Cerebellar cortex (tissue), 1 donor: ENCODE data around the gene MAD1L1.
"Not testable (repeated sequence)": the region's sequence is repeated elsewhere in the genome, so short reads cannot be mapped to it uniquely, and the experiment has no call there.

Source experiments
- DNase-seq: peaks from one replicate; pipeline ENCODE4 v3.0.0-alpha.2; 2015; ENCODE audit warnings: low spot score

MAD1L1 gene

DNA sequence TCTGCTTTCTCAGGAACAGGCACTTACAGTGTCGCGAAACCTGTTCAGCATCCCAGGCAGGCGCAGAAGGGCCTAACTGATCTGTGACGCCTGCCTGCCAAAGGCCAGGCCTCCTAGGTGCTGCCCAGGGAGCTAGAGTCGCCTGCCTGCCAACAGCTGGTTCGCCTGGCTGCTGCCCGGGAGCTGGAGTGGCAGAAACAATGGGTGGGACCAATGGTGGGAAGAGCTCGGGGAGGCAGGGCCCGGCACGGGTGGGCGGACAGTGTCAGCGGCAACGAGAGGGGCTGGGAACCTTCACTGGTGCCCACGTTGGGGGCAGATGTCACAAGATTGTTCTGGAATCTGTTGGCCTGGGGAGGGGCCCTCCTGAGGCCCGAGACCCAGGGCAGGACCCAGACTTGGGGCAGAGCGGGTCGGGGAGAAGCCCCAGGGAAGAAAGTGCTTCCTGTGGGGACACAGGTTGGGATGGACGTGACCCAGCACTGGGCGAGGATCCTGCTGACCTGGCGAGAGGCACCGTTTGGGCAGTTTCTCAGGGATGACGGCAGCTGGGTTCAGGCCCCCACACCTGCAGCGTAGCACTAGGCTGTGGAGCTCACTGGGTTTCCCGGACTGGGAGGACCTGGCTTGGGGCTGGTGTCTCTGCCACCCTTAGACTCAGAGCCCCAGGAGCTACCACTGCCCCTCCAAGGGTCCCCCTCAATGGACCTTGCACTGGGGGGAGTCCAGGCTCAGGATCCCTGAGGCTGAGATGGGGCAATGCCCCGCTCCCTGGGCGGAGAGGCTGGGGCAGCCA, 380.8 kb downstream of the MAD1L1 start:
- no peak for DNase-seq

DNA sequence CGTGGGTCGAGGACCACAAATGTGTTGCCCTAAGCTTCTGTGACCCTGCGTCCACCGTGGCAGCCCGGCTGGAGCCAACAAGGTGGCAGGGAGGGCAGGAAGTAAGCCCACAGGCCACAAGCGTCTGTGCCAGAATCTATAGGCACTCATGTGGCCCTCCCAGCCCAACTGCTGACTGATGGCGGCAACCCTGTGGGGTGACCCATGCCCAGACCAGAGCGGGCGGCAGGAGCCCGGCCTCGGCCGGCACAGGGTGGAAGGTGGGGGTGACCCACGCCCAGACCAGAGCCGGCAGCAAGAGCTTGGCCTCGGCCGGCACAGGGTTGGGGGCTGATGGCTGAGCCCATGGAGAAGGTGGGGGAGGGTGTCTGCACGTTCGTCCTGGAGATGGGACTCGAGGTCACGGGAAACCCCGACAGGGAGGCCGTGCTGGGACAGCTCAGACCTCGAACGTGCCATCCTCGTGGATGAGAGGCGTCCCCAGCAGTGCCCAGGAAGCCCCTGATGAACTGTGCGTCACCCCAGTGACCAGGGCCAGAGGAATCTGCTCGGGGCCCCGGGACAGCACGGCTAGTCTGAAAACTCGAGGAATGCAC, 381.7 kb downstream of the MAD1L1 start:
- no peak for DNase-seq

DNA sequence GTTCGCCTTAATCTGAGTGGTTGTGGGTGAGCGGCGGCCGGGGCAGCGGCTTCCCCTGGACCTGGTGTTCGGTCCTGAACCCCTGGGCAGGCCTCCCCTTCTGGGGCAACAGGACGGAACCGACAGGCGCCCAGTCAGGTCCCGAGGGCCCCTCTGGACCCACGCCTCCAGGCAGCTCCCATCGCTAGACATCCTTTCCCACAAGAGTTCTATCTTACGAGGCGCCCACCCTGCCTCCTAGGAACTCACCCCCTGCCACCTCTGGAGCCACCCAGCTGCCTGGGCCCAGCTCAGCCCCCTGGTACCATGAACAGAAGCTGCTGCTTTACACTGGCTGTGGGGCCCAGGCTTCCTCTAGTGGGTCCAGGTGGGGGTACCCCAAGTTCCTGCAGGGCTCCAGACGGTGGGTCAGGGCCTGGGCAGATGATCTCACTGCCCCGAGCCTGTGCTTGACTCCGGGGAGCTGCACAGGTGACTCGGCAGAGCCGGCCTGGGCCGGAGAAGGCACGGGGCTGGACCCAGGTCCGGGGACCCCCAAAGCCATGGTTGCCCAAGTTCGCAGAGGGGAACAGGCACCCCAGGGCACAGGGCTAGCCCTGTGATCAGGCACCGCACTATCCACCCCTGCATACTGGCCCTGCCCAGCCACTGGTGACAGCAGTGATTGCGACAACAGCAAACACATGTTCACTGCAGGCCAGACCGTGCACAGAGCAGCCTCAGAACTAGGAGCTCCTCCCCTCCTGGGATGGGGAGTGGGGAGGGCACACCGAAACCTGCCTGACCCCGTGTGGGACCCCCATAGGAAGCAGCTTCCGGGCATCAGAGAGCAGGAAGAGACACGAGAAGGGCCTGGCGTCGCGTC, 382.4 kb downstream of the MAD1L1 start:
- no peak for DNase-seq

DNA sequence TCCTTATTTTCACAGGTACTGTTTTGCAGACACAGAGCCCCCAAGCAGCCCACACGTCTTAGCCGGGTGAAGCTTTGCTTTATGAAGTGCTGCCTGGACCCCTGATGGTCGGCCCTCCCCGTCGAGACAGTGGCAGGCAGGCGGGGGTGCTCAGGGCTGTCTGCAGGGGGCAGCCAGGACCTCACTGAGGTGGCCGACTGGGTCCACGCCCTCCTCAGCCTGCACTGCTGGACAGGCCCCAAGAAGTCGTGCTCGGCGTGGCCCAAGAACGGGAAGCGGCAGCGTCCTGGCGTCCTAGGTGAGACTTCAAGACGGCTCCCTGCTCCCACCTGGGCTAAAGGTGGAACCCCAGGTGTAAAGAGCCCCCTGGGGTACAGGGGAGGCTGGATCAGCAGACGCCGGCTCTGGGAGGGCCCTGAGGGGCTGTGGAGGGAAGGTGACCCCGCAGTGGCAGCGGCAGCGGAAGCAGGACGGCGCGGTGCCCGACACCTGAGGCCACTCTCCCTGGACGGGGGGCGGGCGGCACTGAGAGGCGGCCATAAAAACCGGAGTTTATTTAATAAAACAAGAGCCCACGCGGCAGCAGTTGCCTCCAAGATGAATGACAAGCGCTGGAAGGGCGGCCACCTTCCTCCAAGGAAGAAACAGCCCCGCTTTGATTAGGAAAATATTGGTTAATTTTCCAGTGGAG, 383.2 kb downstream of the MAD1L1 start:
- no peak for DNase-seq

DNA sequence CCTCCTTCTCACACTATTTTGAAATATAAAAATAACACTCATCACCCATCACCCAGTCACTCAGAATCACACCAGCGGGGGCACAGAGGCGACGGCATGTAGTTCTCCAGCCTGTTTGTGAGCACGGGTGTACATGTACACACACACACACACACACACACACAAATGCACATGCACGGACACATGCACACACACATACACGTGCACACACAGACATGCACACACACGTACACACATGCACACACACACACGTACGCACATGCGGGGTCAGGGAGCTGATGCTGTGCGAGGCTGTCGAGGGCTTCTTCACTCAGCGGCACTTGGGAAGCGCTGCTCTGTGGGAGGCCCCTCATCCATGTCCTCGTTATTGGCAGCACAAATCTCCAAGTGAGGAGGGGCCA, 383.8 kb downstream of the MAD1L1 start:
- DNase-seq, result no peak

DNA sequence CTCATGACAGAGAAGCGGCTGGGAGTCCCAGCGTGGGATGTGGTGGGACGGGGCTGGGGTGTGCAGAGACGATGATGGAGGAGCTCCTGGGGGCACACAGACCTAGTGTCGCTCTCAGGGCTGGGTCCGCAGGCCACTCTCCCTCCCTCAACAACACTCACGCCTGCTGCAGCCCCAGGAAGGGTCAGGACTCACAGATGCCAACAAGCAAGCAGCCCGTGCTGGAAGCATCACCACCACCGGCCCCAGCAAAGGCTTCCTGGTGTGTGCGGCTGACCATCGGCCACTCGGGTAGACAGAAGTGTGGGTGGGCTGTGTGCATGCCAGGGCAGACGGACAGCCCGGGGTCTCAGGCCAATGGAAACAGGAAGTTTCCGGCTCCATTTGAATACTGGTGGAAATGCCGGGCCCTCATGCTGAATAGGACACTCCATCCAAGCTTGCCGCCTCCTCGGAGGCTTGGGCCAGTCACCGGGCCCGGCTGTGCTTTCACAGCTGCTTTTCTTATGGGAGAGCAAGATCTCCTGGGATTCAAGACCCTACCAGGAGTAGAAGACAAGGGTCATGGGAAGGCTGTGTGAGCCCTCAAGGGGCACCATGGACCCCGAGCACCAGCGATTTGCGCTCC, 384.6 kb downstream of the MAD1L1 start:
- DNase-seq, result no peak

DNA sequence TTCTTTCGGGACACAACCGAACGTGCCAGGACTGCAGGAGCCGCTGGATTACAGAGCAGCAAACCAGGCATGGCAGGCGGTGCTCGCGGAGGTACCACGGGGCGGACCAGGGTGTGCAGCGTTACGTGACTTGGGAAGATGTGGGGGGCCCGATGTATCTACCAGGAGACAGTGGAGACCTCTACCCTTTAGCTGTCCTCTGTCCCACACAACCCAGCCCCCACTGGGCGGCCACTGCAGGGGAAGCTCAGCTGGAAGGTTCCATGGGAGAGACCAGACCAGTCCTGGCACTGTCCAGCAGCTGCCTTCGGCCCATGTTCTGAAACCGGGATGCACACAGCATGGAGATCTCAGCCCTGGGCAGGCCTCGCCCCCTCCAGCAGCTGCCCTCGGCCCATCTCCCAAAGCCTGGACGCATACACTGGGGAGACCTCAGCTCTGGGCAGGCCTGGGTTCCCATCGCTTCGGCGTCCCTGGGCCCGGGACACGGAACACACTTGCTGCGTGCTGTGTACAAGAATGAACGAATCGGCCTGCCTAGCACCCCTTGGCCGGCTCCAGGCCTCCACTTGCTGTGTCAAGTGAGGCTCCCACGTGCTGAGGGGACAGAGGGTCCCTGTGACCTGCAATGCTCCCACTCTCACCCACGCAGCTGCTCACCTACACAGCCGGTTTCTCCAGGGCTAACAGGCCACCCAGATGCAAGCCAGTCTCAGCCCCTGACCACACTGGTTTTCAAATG, 385.3 kb downstream of the MAD1L1 start:
- DNase-seq, result no peak

DNA sequence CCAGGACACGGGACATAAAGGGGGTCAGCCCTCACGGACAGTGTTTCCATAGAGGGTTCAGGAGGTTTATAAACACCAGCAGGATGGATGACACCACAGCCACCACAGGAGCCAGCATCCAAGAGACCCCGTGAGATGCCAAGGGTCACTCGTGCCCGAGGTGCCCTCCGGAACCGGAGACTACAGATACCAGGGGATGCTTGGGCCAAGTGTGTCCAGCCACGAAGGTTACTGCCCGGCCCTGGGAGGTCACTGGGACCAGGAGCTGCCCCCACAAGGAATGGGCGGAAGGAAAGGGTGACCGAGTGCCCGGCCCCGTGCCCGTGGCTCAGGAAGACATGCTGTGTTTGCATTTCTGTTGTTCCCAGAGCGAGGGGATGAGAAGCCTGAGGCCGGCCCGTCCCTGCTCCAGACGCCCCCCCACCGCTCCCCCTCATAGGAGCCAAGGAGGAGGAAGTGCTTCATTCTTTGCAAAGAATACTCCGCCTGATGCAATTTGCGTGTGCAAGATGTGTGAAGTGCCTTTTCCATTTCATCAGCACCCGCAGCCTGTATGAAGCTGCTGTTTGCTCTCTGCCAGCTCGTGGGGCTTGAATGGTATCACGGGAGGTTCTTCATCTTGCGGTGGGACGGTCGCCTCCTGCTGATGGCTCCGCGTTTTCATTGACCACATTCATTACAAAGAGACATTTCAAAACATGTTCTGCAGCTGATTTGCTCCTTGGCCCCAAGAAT, 386.2 kb downstream of the MAD1L1 start:
- no peak for DNase-seq

GRCh38 chr7:1845536-1846311, 387.0 kb downstream of the MAD1L1 start:
- no peak for DNase-seq

DNA sequence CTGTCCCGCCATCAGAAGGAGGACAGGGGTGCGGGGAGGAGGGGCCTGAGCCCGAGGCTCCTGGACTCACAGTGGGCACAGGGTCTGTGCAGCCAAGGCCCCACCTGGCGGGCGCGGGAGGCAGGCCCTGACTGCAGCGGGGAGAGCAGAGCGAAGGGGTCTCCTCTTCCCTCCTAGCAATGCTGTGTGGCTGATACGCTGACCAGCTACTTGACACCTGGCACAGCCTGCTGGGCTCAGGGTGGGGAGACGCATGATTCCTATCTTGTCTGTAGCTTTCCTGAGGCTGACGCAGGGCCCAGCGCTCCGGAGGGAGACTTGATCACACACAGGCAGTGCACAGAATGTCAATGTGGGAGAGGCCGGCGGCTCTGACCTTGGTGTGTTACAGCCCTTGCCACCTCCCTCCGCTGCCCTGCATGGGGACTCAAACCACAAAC, 387.8 kb downstream of the MAD1L1 start:
- no peak for DNase-seq

DNA sequence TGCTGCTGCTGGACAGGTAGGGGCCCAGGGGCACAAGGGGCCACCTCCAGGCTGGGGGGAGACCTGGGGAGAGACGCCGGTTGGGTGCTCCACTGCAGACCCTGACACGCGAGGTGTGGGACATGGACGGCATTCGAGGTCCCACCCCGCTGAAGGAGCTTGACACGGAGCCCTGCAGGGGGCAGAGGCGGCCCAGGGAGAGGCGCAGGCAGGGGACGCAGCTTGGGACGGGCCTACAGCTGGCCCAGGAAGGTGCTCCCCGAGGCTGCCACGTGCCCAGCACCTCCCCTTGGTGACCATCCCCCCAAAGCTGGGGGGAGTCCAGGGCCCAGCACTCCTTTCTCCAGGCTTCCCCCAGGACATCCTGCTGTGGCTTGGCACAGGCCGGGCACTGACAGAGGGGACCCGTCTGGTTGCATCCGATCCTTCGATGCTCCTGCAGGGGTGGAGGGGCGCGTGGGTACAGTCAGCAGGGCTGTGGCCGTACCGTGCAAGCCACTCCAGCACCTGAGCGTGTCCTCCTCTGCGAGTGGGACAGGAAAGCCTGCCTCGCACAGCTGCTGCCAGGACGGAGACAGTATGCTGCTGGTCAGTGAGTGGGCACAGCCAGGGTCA, 388.3 kb downstream of the MAD1L1 start:
- DNase-seq, result no peak

DNA sequence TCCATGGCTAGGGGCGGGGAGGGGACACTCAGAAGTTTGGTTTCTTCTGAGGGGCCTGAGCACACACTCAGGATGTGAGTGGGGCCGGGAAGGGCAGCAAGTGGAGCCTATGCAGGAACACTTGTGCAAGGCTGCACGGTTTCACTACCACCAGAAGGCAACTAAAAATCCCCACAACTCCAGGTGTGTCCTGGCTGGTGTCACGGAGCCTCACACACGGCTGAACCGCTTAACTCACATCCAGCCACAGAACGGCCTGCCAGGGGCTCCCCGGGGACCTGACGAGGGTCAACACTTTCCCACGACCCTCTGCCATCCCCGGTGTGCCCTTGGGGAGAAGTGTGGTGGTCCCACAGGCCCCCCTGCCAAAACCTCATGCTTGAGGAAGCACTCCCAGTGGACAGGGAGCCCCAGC, 388.8 kb downstream of the MAD1L1 start:
- DNase-seq, result no peak

DNA sequence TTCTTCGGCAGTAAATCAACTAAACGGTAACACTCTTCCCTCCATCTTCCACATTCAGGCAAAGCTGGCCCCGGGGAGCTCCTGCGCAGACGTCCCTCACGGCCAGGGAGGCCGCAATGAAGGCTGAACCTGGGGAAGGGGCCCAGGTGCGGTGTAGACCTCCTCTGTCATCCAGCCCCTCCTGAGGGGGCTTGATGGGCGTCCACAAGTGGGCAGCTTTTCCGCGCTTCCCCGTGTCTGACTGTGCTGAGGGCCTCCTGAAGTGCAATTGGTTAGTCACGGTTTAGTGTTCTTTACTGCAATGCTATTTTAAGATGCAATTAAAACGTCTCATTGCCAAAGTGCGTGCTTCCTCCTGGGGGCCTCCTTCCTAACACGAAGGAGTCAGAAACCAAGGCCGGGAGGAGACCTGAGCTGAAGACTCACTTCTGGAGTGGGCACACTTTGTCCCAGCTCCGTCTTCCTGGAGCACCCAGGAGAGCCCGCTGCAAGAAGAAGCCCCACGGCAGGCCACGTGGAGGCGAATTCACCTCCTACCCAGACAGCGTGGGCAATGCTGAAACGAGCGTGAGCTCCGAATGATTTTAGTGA, 389.4 kb downstream of the MAD1L1 start:
- DNase-seq, result no peak

GRCh38 chr7:1842321-1843221, 390.2 kb downstream of the MAD1L1 start:
- no peak for DNase-seq

DNA sequence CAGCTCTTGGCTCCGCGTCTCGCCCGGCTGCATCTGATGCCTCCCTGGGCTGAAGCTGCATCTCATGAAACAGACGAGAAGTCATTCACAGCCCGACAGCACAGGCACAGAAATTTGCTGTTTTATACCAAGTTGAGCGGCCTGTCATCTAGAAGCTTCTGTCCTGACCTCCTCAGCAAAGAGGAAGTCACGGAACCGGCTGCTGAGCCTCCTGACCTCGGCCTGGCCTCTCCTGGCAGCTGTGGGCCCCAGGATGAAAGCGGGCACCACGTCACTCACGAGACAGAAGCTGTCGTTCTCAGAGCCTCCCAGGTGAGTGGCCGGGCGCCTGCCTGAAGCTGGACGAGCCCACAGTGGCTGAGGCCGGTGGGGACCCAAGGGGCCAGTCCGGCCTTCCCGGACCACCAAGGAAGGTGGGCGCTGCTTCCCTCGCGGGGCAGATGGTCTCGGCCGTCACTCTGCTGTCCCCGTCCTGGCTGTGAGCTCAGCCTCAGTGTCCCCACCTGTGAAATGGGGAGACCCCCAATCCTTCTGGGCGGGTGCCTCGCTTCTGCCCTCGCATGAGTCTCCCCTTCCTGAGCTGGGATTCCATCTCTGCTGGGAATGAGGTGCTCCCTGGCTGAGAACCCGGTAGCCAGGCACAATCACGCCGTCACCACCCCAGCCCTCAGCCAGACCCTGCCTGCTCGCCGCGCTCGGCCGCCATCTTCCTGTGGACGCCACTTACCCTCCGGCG, 391.3 kb downstream of the MAD1L1 start:
- DNase-seq, result not testable (repeated sequence)

- DNase-seq, result not testable (repeated sequence)
Measured at GRCh38 chr7:1840744-1841143, 392.0 kb downstream of the MAD1L1 start.

DNA sequence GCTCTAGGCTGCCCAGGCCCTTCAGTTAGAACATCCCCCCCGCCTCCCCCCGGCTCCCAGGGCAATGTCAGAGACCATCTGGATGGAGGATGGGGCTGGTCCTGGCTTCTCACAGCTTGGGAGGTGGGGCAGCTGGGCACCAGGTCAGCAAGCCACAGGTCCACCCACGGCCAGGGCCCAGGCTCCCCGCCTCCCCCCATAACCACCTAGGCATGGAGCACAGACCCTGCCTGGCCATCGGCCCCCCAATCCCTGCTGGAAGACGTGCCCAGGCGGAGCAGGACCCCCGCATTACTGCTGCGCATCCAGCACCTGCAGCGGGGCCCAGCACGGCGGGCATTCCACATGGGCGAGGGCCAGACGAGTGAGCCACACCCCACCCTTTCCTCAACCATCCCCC, 393.0 kb downstream of the MAD1L1 start:
- no peak for DNase-seq
